Ishikawa (cell line): Measurements from ENCODE around the gene LCE1A.

ENCODE experiments used
- CREB1 ChIP-seq: IDR thresholded peaks from 2 replicates; pipeline ENCODE4 v1.6.1; 2012; ENCODE audit warnings: low read depth
- EGR1 ChIP-seq: IDR thresholded peaks from 2 replicates; pipeline ENCODE4 v1.6.1; 2012
- RAD21 ChIP-seq: IDR thresholded peaks from 2 replicates; pipeline ENCODE4 v1.6.1; 2012; ENCODE audit warnings: low read depth
- TCF12 ChIP-seq: IDR thresholded peaks from 2 replicates; pipeline ENCODE4 v1.6.1; 2012; ENCODE audit warnings: low read depth
- ZBTB7A ChIP-seq: IDR thresholded peaks from 2 replicates; pipeline ENCODE4 v1.6.1; 2012; ENCODE audit warnings: low read depth

LCE1A gene

GRCh38 chr1:152873495-152873894 is 46.2 kb downstream of the LCE1A start:
- TF ChIP-seq CREB1 (no peak), EGR1 (no peak), ZBTB7A (no peak)

DNA sequence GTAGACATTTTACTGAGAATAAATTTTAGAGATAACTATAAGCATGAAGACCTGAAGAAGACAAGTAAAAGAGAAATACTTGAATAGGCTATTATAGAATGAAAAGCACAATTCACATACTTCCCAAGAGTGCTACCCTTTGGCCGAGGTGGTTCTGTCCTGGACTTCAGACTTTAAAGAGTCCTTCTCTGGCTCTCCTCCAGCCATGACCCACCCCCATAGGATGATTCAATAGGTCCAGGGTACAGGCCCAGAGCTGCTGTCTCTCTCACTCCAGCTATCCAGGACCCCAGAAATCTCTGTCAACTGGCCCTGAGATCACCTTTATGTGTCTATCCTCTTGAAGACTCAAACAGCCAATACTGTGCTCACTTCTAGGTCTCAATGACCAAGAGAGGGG is 49.6 kb downstream of the LCE1A start:
- TF ChIP-seq ZBTB7A (no peak), RAD21 (no peak), TCF12 (no peak)
